Neuronal stem cell (in vitro differentiated cells): ENCODE measurements around the gene GJD4.
A peak's percentile ranks its signal among the peaks of the same experiment; 100 is the strongest.

Experiments used
- DNase-seq: peaks from one replicate; pipeline ENCODE4 v3.0.0-alpha.2; 2013; ENCODE audit warnings: low spot score
- H2AFZ ChIP-seq: one replicate; pipeline ENCODE4 v1.6.1; 2013; ENCODE audit warnings: mild to moderate bottlenecking, low read length, inconsistent platforms
- H2AK5ac ChIP-seq: 2 replicates; pipeline ENCODE4 v1.6.1; 2013; ENCODE audit warnings: low read depth, mild to moderate bottlenecking, inconsistent platforms, low read length, moderate library complexity, mixed read lengths
- H2BK120ac ChIP-seq: 2 replicates; pipeline ENCODE4 v1.6.1; 2013; ENCODE audit warnings: low read depth, mild to moderate bottlenecking, inconsistent platforms, low read length, moderate library complexity, mixed read lengths
- H2BK12ac ChIP-seq: one replicate; pipeline ENCODE4 v1.6.1; 2013; ENCODE audit warnings: low read length, inconsistent platforms
- H2BK15ac ChIP-seq: 2 replicates; pipeline ENCODE4 v1.6.1; 2013; ENCODE audit warnings: mild to moderate bottlenecking, low read length, inconsistent platforms, mixed read lengths
- H2BK5ac ChIP-seq: one replicate; pipeline ENCODE4 v1.6.1; 2013; ENCODE audit warnings: inconsistent platforms, mild to moderate bottlenecking, low read length, moderate library complexity
- H3K14ac ChIP-seq: one replicate; pipeline ENCODE4 v1.6.1; 2013; ENCODE audit warnings: low read length, inconsistent platforms
- H3K18ac ChIP-seq: 2 replicates; pipeline ENCODE4 v1.6.1; 2013; ENCODE audit warnings: low read length, inconsistent platforms
- H3K23ac ChIP-seq: 2 replicates; pipeline ENCODE4 v1.6.1; 2013; ENCODE audit warnings: low read depth, mild to moderate bottlenecking, mixed read lengths, low read length, inconsistent platforms; ENCODE audit not compliant: poor library complexity
- H3K27ac ChIP-seq: replicated peaks from 3 replicates; pipeline ENCODE4 v1.5.1; 2013; ENCODE audit warnings: low read length, inconsistent platforms
- H3K27me3 ChIP-seq, 3 experiments: 2 replicates each; pipeline ENCODE4 v1.6.1; 2013; ENCODE audit warnings: low read length in 3 of 3, mild to moderate bottlenecking in 2 of 3, inconsistent platforms in 1 of 3, low read depth in 1 of 3, mixed read lengths in 1 of 3, moderate library complexity in 1 of 3; ENCODE audit not compliant: control insufficient read depth in 3 of 3, insufficient read depth in 3 of 3
- H3K36me3 ChIP-seq, 2 donors: replicated peaks in 1 of 2; 2 replicates each; pipeline ENCODE4 v1.6.1; 2013; ENCODE audit warnings: low read length in 2 of 2; ENCODE audit not compliant: control insufficient read depth in 2 of 2, insufficient read depth in 2 of 2
- H3K4ac ChIP-seq: 2 replicates; pipeline ENCODE4 v1.6.1; 2013; ENCODE audit warnings: inconsistent platforms, mild to moderate bottlenecking, low read length, moderate library complexity
- H3K4me1 ChIP-seq, 2 donors: 1 replicate in 1 of 2; 2 replicates in 1 of 2; pipeline ENCODE4 v1.6.1; 2013; ENCODE audit warnings: low read length in 2 of 2, low read depth in 1 of 2; ENCODE audit not compliant: control insufficient read depth in 2 of 2, insufficient read depth in 1 of 2
- H3K4me2 ChIP-seq: one replicate; pipeline ENCODE4 v1.6.1; 2013; ENCODE audit warnings: mild to moderate bottlenecking, low read length, inconsistent platforms; ENCODE audit not compliant: insufficient read depth, poor library complexity, severe bottlenecking
- H3K4me3 ChIP-seq, 2 donors: 2 replicates each; pipeline ENCODE4 v1.5.1; 2013; ENCODE audit warnings: low read length in 2 of 2, mild to moderate bottlenecking in 2 of 2, inconsistent platforms in 1 of 2, moderate library complexity in 1 of 2
- H3K79me1 ChIP-seq: one replicate; pipeline ENCODE4 v1.6.1; 2013; ENCODE audit warnings: low read depth, mild to moderate bottlenecking, inconsistent platforms, low read length, moderate library complexity
- H3K9ac ChIP-seq: one replicate; pipeline ENCODE4 v1.6.1; 2013; ENCODE audit warnings: mild to moderate bottlenecking, low read depth, low read length, inconsistent platforms; ENCODE audit not compliant: poor library complexity
- H3K9me3 ChIP-seq, 2 donors: replicated peaks in 1 of 2; 2 replicates each; pipeline versions ENCODE3 to v1.6.1; 2013; ENCODE audit warnings: low read length in 2 of 2, mild to moderate bottlenecking in 2 of 2, inconsistent platforms in 1 of 2, low read depth in 1 of 2, mixed read lengths in 1 of 2, moderate library complexity in 1 of 2; ENCODE audit not compliant: control insufficient read depth in 2 of 2, insufficient read depth in 1 of 2
- H4K8ac ChIP-seq: one replicate; pipeline ENCODE4 v1.6.1; 2013; ENCODE audit warnings: low read depth, mild to moderate bottlenecking, inconsistent platforms, low read length, moderate library complexity
- H4K91ac ChIP-seq: one replicate; pipeline ENCODE4 v1.6.1; 2013; ENCODE audit warnings: low read length, low read depth, mild to moderate bottlenecking, inconsistent platforms; ENCODE audit not compliant: poor library complexity
- WGBS, 2 donors: extraction: QIAGEN DNeasy Blood & Tissue Kit; methylation state at CpG; one replicate each; pipeline ENCODE4 v1.1.7; 2013; ENCODE audit warnings: missing lambda C conversion rate in 2 of 2, mixed read lengths in 1 of 2; ENCODE audit not compliant: insufficient read length in 2 of 2, insufficient replicate concordance in 1 of 2; ENCODE audit errors: extremely low coverage in 2 of 2; 5-methylcytosine and 5-hydroxymethylcytosine counted together

GJD4 gene

GRCh38 chr10:35578618-35578956 lies 26.6 kb upstream of the GJD4 start:
- no peak overlapping the region for H2AFZ ChIP-seq
- no CpG with 5 or more reads among the region's 4 CpGs for WGBS, 2 donors
- H3K36me3 ChIP-seq = no peaks in the 10 kb centered on the region
- H2AK5ac ChIP-seq = no peak overlapping the region
- no peak overlapping the region for H3K4ac ChIP-seq
- no peak overlapping the region for H3K4me3 ChIP-seq
- H4K8ac ChIP-seq = no peak overlapping the region
- no peak overlapping the region for H2BK5ac ChIP-seq
- H4K91ac ChIP-seq = no peak overlapping the region
- H3K9me3 ChIP-seq = peaks cover 0 to 1% of the 10 kb centered on the region in 2 donors
- H3K23ac ChIP-seq = no peak overlapping the region
- H3K27ac ChIP-seq = no peak overlapping the region
- no peak overlapping the region for H3K14ac ChIP-seq
- no peak overlapping the region for H3K9ac ChIP-seq
- H3K4me2 ChIP-seq = no peak overlapping the region
- H2BK12ac ChIP-seq = no peak overlapping the region
- H3K4me1 ChIP-seq = no peaks in the 10 kb centered on the region
- no peaks in the 10 kb centered on the region for H3K27me3 ChIP-seq
- no peak for DNase-seq
- H3K79me1 ChIP-seq = no peaks in the 10 kb centered on the region
- H2BK120ac ChIP-seq = no peak overlapping the region
- peak overlapping the region; percentile 23 for H3K18ac ChIP-seq
- H2BK15ac ChIP-seq = no peak overlapping the region

- H4K91ac ChIP-seq = no peak overlapping the region
- H3K23ac ChIP-seq = no peak overlapping the region
- peaks cover 0 to 1% of the 10 kb centered on the region in 2 donors for H3K9me3 ChIP-seq
- H3K4me3 ChIP-seq = no peak overlapping the region
- H3K9ac ChIP-seq = no peak overlapping the region
- no peak overlapping the region for H2BK5ac ChIP-seq
- no peak overlapping the region for H2AK5ac ChIP-seq
- no peak overlapping the region for H3K4me2 ChIP-seq
- H4K8ac ChIP-seq = no peak overlapping the region
- H3K4ac ChIP-seq = no peak overlapping the region
- no peaks in the 10 kb centered on the region for H3K4me1 ChIP-seq
- no peak overlapping the region for H2BK15ac ChIP-seq
- no peak overlapping the region for H2BK120ac ChIP-seq
- H3K27me3 ChIP-seq = no peaks in the 10 kb centered on the region
- no peaks in the 10 kb centered on the region for H3K79me1 ChIP-seq
- no peak overlapping the region for H3K14ac ChIP-seq
- no peak overlapping the region for H2BK12ac ChIP-seq
- no CpG with 5 or more reads among the region's 3 CpGs for WGBS, 2 donors
- H3K36me3 ChIP-seq = no peaks in the 10 kb centered on the region
- no peak overlapping the region for H3K18ac ChIP-seq
- H2AFZ ChIP-seq = no peak overlapping the region
- H3K27ac ChIP-seq = no peak overlapping the region
- DNase-seq = no peak
These were observed 26.0 kb upstream of the GJD4 start for GRCh38 chr10:35579116-35579515.

GRCh38 chr10:35579726-35580422 lies 25.3 kb upstream of the GJD4 start:
- Histone ChIP-seq H2BK15ac (no peak overlapping the region), H2AK5ac (no peak overlapping the region), H3K9ac (no peak overlapping the region), H2AFZ (no peak overlapping the region), H3K27ac (no peak overlapping the region), H3K4ac (no peak overlapping the region), H3K23ac (no peak overlapping the region), H3K4me2 (no peak overlapping the region), H2BK12ac (no peak overlapping the region), H3K79me1 (no peaks in the 10 kb centered on the region), H3K14ac (no peak overlapping the region), H4K91ac (no peak overlapping the region), H3K9me3 (peaks cover 0 to 1% of the 10 kb centered on the region in 2 donors), H4K8ac (no peak overlapping the region), H3K36me3 (no peaks in the 10 kb centered on the region), H3K4me1 (no peaks in the 10 kb centered on the region), H3K27me3 (no peaks in the 10 kb centered on the region), H3K18ac (no peak overlapping the region), H3K4me3 (no peak overlapping the region), H2BK120ac (no peak overlapping the region), H2BK5ac (no peak overlapping the region)
- no peak for DNase-seq
- WGBS, 2 donors = no CpG with 5 or more reads among the region's 12 CpGs

GRCh38 chr10:35580423-35580770 lies 24.7 kb upstream of the GJD4 start:
- Histone ChIP-seq H4K91ac (no peak overlapping the region), H4K8ac (no peak overlapping the region), H3K23ac (no peak overlapping the region), H3K18ac (no peak overlapping the region), H2BK120ac (no peak overlapping the region), H2BK5ac (no peak overlapping the region), H3K4ac (no peak overlapping the region), H3K4me2 (no peak overlapping the region), H3K4me3 (no peak overlapping the region), H3K9ac (no peak overlapping the region), H2AFZ (no peak overlapping the region), H2BK15ac (no peak overlapping the region), H3K79me1 (no peaks in the 10 kb centered on the region), H3K27ac (no peak overlapping the region), H2AK5ac (no peak overlapping the region), H3K4me1 (no peaks in the 10 kb centered on the region), H2BK12ac (no peak overlapping the region), H3K36me3 (no peaks in the 10 kb centered on the region), H3K14ac (no peak overlapping the region), H3K9me3 (peaks cover 0 to 1% of the 10 kb centered on the region in 2 donors), H3K27me3 (no peaks in the 10 kb centered on the region)
- DNase-seq = no peak
- no CpG with 5 or more reads among the region's 3 CpGs for WGBS, 2 donors
